ENCODE measurements around the gene CAPS2.

The CAPS2 gene

DNA sequence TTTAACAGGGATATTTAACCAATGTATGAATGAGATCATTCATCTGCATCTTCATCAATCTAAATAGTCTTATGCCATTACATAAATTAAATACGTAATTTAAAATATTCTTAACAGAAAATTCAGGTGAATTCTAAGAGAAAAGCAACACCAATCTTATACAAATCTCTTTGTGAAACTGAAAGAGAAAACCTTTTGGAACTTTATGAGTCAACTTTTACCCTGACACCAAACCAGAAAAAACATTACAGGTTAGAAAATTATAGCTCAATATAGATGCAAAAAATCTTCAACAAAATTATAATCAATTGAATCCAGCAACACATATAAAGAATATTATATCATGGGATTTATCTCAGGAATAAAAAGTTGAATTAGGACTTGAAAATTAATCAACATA lies 7.8 kb upstream of the CAPS2 start:
- no peaks in the 10 kb centered on the region for H3K9me2 ChIP-seq (ENCODE audit: low read depth, low read length)
- no peaks in the 10 kb centered on the region for H4K20me1 ChIP-seq (ENCODE audit: insufficient read depth, low read length)
- H3K4me3 ChIP-seq (ENCODE audit: low read depth, low read length, poor library complexity, severe bottlenecking): no peak overlapping the region
- no peak overlapping the region for H3K4me2 ChIP-seq (ENCODE audit: low read length)
- TF ChIP-seq, protein P1, sequence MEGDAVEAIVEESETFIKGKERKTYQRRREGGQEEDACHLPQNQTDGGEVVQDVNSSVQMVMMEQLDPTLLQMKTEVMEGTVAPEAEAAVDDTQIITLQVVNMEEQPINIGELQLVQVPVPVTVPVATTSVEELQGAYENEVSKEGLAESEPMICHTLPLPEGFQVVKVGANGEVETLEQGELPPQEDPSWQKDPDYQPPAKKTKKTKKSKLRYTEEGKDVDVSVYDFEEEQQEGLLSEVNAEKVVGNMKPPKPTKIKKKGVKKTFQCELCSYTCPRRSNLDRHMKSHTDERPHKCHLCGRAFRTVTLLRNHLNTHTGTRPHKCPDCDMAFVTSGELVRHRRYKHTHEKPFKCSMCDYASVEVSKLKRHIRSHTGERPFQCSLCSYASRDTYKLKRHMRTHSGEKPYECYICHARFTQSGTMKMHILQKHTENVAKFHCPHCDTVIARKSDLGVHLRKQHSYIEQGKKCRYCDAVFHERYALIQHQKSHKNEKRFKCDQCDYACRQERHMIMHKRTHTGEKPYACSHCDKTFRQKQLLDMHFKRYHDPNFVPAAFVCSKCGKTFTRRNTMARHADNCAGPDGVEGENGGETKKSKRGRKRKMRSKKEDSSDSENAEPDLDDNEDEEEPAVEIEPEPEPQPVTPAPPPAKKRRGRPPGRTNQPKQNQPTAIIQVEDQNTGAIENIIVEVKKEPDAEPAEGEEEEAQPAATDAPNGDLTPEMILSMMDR (IDR thresholded peaks at IDR 0.05; ENCODE audit: low read length): no peak
- TF ChIP-seq EZH2 (IDR thresholded peaks at IDR 0.05; ENCODE audit: borderline replicate concordance, low read length): no peak
- H3F3A ChIP-seq (ENCODE audit: insufficient read depth, low read length): no peaks in the 10 kb centered on the region
- H3K79me2 ChIP-seq (ENCODE audit: insufficient read depth, low read length): no peaks in the 10 kb centered on the region
- no peaks in the 10 kb centered on the region for H3K36me3 ChIP-seq (ENCODE audit: insufficient read depth, low read length)
- no peak overlapping the region for H3K9ac ChIP-seq (ENCODE audit: low read length)
- no peak overlapping the region for H3K27ac ChIP-seq (ENCODE audit: low read depth, low read length, poor library complexity, severe bottlenecking)
- H2AFZ ChIP-seq (ENCODE audit: low read length): no peak overlapping the region
- no peaks in the 10 kb centered on the region for H3K9me3 ChIP-seq (ENCODE audit: low read length)
- H3K27me3 ChIP-seq (ENCODE audit: insufficient read depth, low read length): no peaks in the 10 kb centered on the region
- peaks cover 4% of the 10 kb centered on the region for H3K4me1 ChIP-seq (ENCODE audit: insufficient read depth, low read length, severe bottlenecking)

DNA sequence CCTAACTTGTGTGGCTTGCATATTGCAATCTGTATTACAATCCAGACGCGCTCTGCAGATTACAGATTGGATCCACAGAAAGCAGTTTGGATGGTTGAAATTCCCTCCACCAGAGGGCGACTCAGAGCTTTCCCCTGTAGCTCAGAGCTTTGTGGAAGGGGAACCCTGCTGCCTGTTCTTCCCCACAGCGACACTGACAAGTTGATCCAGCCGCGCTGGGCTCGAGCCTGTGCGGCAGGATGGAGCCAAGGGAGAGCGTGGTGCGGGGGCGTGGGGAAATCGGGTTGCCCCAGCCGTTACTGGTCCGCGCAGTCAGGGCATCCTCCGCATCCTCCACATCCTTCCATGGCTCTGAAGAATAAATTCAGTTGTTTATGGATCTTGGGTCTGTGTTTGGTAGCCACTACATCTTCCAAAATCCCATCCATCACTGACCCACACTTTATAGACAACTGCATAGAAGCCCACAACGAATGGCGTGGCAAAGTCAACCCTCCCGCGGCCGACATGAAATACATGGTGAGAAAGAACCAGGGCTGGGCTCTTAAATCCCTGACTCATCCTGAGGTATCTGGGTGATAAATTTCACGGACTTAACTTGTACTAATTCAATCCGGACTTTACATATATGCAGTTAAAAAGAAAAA lies 4.4 kb upstream of the CAPS2 start, which contains the start of gene GLIPR1L1:
Gene GLIPR1L1, plus strand, starts transcription at position 287 of the 647 bp plus-strand sequence. Its CDS starts 59 bp downstream, at position 346.
- Histone ChIP-seq H3K27ac (ENCODE audit: low read depth, low read length, poor library complexity, severe bottlenecking) (no peak within 1 kb of the TSS), H3K36me3 (ENCODE audit: insufficient read depth, low read length) (no peaks in the 10 kb centered on the region), H3K4me2 (ENCODE audit: low read length) (peak within 1 kb of the TSS; percentile 30; the same call in 1 of the 2 replicates), H3K79me2 (ENCODE audit: insufficient read depth, low read length) (no peaks in the 10 kb centered on the region), H3K4me3 (ENCODE audit: low read depth, low read length, poor library complexity, severe bottlenecking) (no peak within 1 kb of the TSS), H3K27me3 (ENCODE audit: insufficient read depth, low read length) (no peaks in the 10 kb centered on the region), H2AFZ (ENCODE audit: low read length) (no peak within 1 kb of the TSS), H3K4me1 (ENCODE audit: insufficient read depth, low read length, severe bottlenecking) (peaks cover 8% of the 10 kb centered on the region), H4K20me1 (ENCODE audit: insufficient read depth, low read length) (no peaks in the 10 kb centered on the region), H3F3A (ENCODE audit: insufficient read depth, low read length) (no peaks in the 10 kb centered on the region), H3K9ac (ENCODE audit: low read length) (no peak within 1 kb of the TSS), H3K9me2 (ENCODE audit: low read depth, low read length) (no peaks in the 10 kb centered on the region), H3K9me3 (ENCODE audit: low read length) (no peaks in the 10 kb centered on the region)
- TF ChIP-seq, protein P1 (IDR thresholded peaks at IDR 0.05; ENCODE audit: low read length): peak; percentile 85
- TF ChIP-seq EZH2 (IDR thresholded peaks at IDR 0.05; ENCODE audit: borderline replicate concordance, low read length): no peak

DNA sequence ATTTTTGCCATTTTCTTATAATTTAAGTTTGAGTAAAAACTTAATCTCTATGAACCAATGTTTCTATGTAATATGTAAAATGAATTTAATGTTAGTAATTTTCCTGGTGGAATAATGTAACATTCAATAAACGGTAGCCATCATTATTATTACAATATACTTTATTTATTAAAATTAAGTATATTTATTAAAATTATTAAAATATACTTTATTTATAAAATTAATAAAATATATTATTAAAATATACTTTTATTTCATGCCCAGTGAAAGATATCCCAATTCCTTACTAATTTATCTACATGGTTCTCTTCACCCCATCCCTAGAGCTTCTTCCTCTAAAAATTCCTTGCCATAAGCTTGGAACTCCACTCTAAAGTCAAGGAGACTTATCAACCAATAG lies 2.5 kb downstream of the CAPS2 start:
- Histone ChIP-seq H3F3A (ENCODE audit: insufficient read depth, low read length) (no peaks in the 10 kb centered on the region), H3K9me3 (ENCODE audit: low read length) (no peaks in the 10 kb centered on the region), H3K27me3 (ENCODE audit: insufficient read depth, low read length) (no peaks in the 10 kb centered on the region), H2AFZ (ENCODE audit: low read length) (no peak overlapping the region), H3K4me3 (ENCODE audit: low read depth, low read length, poor library complexity, severe bottlenecking) (no peak overlapping the region), H3K79me2 (ENCODE audit: insufficient read depth, low read length) (no peaks in the 10 kb centered on the region), H3K4me1 (ENCODE audit: insufficient read depth, low read length, severe bottlenecking) (peaks cover 6% of the 10 kb centered on the region), H3K36me3 (ENCODE audit: insufficient read depth, low read length) (no peaks in the 10 kb centered on the region), H3K4me2 (ENCODE audit: low read length) (no peak overlapping the region), H3K9ac (ENCODE audit: low read length) (no peak overlapping the region), H3K27ac (ENCODE audit: low read depth, low read length, poor library complexity, severe bottlenecking) (no peak overlapping the region), H3K9me2 (ENCODE audit: low read depth, low read length) (no peaks in the 10 kb centered on the region), H4K20me1 (ENCODE audit: insufficient read depth, low read length) (no peaks in the 10 kb centered on the region)
- TF ChIP-seq EZH2 (IDR thresholded peaks at IDR 0.05; ENCODE audit: borderline replicate concordance, low read length): no peak
- TF ChIP-seq, protein P1 (IDR thresholded peaks at IDR 0.05; ENCODE audit: low read length): no peak

All from OCI-LY1 (cell line).